NCI-H146 treated with DMSO at 0.1 percent for 48 hours (cell line): ENCODE results near the gene FOXL1.

ENCODE experiments used
- DNase-seq: peaks from one replicate; lab custom pipeline; 2025; ENCODE audit not compliant: unreplicated experiment; lab: John Stamatoyannopoulos, UW

Gene FOXL1

DNA sequence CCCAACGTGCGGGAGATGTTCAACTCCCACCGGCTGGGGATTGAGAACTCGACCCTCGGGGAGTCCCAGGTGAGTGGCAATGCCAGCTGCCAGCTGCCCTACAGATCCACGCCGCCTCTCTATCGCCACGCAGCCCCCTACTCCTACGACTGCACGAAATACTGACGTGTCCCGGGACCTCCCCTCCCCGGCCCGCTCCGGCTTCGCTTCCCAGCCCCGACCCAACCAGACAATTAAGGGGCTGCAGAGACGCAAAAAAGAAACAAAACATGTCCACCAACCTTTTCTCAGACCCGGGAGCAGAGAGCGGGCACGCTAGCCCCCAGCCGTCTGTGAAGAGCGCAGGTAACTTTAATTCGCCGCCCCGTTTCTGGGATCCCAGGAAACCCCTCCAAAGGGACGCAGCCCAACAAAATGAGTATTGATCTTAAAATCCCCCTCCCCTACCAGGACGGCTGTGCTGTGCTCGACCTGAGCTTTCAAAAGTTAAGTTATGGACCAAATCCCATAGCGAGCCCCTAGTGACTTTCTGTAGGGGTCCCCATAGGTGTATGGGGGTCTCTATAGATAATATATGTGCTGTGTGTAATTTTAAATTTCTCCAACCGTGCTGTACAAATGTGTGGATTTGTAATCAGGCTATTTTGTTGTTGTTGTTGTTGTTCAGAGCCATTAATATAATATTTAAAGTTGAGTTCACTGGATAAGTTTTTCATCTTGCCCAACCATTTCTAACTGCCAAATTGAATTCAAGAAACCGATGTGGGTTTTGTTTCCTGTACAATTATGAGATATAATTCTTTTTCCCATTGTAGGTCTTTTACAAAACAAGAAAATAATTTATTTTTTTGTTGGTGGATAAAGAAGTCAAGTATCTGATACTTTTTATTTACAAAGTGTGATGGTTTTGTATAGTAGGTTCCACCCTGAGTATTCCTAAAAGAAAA lies 9.4 kb upstream of the FOXL1 start:
- DNase-seq: no peak

DNA sequence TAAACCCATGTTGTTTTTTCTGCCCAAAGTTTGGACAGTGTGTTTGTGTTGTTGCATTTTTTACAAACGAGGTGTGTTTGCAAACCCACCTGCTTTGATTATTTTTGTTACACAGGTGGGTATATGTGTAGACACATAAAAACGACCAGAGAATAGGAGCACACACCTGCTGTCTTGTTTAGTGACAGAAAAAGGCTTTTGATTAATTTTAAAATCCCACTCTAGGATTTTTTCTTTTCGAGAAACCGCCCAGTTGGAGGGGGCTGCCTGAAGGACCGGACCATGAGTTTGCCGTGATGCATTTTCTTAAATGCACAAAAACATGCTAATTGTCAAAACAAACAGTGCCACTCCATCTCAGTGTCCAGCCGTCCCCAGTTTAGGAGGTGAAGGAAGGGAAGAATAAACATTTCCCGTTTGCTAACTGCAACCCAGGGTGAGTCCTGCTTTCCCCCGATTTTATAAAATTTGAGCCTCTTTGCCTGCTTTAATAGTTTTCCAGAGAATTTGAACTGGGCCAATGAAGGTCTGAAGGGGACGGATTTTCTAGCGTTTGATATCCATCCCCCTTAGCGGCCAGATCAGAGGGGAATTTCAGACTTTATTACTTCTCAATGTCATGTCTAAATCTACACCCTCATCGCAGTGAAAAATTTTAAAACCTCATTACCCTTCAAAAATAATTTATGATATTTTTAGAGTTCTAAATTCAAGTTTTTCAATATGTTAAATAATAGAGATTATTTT lies 8.5 kb upstream of the FOXL1 start:
- DNase-seq: no peak

DNA sequence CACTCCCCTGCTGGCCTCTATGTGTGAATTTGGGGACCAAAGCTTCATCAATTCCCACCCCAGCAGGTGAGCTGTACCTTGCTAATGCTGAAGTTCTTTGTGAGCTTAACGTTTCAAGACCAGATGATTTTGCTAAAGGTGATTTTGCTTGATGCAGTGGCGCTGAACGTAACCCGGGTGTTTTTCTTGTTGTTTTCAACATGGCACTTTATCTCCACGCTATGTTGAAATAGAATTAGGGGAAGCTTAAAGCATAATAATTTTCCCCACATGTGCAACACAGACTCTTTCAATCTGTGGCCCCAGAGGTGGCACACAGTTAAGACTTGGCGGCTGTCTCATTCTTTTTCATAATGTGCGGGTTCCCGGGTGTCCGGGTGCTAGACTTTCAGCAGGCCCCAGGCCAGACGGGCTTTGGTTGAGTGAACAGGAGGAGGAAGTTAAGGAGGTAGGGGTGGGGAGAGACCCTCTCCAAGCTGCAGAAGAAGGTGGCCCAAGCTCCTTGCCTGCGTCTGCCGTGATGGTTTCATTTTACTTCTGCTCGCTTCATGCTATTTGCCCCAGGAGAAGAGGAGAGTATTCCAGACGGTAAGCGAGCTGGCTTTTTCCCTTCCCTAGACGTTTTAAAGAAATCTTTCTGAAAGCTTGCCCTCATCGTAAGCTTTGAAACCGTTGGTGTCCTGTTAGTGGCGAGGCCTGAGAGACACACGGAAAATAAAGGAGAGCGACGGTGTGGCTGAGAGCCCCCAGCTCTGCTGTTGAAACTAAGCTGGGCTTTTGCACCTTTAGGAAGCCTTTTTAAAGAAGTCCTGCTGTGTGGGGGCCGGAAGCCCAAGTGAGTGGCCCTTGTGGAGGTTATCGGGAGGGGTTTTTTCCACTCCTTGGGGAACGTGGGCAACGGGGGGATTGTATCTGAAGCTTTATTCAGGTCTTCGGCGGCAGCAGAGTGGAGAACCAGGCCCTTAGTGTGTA lies 7.5 kb upstream of the FOXL1 start:
- no peak for DNase-seq

- DNase-seq: no peak
Observed at GRCh38 chr16:86571530-86571915, 6.8 kb upstream of the FOXL1 start.

- DNase-seq: no peak
Observed at GRCh38 chr16:86572041-86572521, 6.3 kb upstream of the FOXL1 start.

DNA sequence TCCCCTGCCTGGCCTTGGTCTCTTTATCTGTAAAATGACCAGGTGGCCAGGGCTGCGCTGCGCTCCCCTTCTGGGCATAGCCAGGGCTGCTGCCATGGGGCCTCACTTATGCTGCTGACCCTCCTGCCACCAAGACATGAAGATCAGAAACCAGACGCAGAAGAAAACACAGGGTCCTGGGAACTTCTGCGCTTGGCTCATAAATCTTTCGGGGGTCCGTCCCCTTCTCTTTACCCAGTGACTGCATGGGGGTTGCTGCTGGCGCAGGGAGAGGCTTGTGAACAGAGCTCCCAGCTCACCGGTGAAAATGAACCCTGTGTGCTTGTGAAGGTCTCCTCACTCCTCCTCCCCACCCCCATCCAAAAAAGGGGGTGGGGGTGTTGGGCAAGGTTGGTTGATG lies 5.7 kb upstream of the FOXL1 start:
- DNase-seq: no peak

DNA sequence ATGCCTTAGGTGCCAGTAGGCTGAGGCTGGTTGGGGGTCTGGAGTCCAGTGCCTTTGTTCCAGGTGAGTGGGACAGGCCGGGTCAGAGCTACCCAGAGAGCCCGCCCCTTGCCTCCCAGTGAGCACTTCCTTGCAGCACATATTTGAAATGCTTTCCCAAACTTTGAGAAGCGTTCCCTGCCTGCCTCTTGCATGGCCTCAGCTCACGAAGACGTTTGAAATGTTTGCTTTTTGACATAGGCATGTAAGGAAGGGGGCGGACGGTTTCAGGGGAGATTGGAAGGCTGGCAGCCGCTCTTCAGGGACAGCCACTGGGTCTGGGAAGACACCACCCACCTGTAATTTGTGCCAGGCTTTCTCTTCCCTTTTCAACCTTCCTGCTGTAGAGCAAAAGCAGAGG lies 5.1 kb upstream of the FOXL1 start:
- DNase-seq: no peak

GRCh38 chr16:86573646-86574508 lies 4.5 kb upstream of the FOXL1 start:
- DNase-seq: no peak

DNA sequence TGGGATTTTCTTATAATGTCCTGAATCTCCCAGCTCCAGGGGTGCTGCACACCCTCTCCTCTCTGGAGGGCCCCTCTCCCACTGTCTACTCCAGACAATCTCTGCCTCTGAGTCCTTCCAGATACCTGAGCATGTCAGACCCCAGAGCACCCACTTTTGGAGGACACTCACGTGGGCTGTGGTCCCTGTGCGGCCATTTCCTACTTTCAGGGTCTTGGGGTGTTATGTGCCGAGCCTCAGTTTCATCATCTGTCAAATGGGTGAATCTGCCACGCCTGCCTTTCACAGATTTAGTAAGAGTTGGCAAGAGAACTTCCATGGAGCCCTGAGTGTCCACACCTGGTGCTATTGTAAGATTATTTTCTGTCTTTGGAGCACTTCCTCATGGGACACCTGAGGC lies 3.7 kb upstream of the FOXL1 start:
- no peak for DNase-seq

- DNase-seq: no peak
Observed at GRCh38 chr16:86575095-86575685, 3.2 kb upstream of the FOXL1 start.

- DNase-seq: no peak
Observed at GRCh38 chr16:86575754-86576557, 2.4 kb upstream of the FOXL1 start.

DNA sequence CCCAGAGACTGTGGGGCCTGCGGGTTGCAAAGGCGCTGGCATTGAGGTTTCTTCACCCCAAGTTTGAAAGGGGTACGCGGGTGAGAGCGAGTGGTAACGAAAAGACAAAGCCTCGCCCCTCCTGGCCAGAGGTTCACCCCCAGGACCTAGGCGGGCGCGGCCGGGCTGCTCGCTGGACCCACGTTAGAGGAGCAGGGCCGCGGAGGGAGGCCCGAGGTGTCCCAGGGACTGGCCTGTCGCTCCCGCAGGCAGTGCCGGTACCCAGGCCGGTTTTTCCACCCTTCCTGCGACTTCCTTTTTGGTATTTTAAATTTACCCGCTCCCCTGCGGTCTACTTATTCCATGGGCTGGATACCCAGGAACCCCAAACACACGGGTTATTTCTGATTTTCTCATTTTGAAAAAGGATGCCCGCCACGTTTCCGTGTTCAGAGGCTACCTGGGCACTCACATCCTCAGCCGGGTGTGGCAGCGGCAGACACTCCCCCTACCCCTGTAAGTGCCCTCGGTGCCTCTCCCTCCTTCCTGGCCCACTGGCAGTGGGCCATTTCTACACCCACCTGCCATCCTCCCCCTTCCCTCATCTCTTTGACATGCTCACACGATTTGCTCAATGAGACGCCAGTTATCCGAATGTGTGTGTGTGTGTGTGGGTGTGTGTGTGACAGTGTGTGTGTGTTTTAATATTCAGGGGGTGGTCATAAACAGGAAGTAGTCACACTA lies 1.6 kb upstream of the FOXL1 start:
- no peak for DNase-seq

DNA sequence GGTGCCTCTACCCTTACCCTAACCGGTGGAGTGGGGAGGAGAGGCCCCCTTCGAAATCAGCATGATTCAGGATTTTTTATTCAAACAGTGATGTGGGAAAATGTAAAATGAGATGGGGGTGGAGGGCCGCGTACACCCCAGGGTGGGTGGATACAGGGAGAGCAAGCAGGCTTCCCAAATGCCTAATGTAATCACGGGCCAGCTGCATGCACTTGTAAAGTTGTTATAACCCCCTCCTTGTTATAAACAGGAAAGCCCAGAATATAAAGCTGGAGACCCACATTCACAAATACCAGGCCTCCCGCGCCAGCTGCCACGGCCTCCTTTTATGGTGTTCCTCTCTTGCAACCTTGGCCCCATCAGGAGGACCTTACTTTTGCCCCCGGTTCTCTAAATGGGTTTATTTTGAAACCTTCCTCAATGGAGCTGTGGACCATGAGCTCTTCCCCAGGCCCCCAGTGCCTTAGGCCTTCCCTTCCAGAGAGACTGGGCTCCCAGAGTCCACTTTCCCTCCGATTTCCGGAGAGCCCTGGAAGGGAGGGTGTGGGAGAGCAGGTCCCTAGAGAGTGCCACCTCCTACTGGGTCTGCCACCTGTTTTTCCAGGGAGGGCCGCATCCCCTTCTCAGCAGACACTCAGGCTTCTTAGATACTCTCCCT lies 906 bp upstream of the FOXL1 start:
- no peak for DNase-seq

GRCh38 chr16:86578611-86579267 lies 390 bp downstream of the FOXL1 start:
- DNase-seq: no peak

DNA sequence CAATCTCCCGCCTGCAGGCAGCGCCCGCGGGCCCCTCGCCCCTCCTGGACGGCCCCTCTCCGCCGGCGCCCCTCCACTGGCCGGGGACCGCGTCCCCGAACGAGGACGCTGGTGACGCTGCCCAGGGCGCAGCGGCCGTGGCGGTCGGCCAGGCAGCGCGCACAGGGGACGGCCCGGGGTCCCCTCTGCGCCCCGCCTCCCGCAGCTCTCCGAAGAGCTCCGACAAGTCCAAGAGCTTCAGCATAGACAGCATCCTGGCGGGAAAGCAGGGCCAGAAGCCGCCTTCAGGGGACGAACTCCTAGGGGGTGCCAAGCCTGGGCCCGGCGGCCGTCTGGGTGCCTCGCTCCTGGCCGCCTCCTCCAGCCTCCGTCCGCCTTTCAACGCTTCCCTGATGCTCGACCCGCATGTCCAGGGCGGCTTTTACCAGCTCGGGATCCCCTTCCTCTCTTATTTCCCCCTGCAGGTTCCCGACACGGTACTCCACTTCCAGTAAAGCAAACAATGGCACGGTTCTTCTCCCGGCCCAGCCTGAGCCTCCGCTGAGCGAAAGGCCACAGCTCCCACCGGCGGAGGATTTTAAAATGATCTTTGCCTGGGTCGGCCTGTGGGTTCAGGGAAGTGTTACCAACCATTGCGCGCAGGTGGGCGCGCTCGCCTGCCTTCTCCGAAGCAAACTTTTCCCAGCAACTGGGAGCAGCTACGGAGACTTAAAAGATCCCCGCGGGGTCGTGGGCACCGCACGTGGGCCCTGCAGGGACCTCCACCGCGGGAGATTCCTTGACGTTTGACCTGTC lies 1.1 kb downstream of the FOXL1 start:
- DNase-seq: no peak

DNA sequence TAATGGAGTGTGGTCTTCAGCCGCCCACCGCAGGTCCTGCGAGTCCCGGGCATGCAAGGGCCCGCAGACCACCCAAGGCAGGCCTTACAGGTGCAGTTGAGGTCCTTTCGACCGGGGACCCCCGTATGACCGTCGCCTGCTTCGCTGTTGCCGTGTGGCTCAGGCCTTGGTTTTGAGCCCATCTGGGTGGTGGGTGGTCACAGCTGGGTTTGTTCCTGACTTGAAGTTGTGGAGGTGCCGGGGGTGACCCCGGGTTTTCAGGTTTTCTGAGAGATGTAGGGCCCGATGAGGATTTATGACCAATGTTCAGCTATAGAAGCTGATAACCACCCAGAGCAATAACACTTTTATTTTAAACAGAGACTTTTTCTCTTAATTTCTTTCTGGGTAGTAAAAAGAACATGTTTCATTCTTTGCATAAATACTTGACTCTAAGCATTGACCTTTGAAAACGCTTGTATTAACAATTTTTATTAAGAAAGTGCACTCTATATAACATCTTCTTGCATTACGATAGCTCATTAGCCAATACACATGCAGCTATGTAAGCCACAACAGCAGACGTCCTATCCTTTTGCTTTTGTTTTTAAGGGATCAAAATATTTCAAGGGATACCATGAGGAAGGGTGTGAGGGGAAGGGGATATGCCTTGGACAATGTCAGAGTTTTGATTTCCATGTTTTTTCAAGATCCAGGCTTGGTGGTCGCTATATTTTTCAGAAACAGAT lies 1.9 kb downstream of the FOXL1 start:
- DNase-seq: no peak
